GM19099 (cell line): Measurements from ENCODE around the gene RABL6.

Experiments used
- POLR2A ChIP-seq: IDR thresholded peaks from 3 replicates; pipeline ENCODE4 v1.6.1; 2011; ENCODE audit warnings: low read depth; ENCODE audit not compliant: insufficient read length; ENCODE audit errors: extremely low read depth

The RABL6 gene

DNA sequence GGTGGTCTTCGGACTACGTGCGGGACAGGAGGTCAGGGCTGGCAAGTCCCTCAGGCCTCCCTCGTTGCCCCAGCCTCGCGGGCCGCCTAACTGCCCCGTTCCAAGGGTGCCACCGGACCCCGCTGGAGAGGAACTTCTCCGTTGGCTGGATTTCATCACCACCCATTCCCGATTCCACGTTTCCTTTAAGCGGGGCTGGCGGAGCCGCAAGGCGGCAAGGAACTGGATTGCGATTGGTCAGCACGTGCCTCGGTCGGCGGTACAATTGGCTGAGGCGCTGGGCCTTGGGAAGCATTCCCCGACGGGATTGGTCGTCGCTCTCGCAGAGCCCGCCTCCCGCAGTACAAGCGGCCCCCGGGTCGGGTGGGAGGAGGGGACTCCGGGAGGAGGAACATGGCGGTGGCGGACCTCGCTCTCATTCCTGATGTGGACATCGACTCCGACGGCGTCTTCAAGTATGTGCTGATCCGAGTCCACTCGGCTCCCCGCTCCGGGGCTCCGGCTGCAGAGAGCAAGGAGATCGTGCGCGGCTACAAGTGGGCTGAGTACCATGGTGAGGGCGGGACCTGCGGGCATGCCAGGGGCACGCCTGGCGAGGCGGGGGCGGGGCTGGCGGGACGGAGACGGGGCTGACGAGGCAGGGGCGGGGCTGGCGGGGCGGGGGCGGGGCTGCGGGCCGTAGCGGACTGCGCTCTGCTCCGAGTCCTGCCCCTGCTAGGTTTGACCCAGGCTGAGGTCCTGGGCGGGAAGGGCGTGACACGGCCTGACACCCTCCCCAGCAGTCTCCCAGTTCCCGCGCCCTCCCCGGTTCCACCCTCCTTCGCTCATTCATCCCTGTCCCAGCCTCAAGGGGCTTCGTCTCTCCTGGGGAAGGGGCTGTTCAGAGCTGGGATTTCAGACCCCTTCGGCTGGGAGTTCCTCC lies 41.6 kb downstream of the RABL6 start, which contains the start of gene PHPT1:
TSS of gene PHPT1 (plus strand) at position 372 of the 922 bp plus-strand sequence. CDS start at position 394, 22 bp downstream.
- peak; percentile 95 for TF ChIP-seq POLR2A

DNA sequence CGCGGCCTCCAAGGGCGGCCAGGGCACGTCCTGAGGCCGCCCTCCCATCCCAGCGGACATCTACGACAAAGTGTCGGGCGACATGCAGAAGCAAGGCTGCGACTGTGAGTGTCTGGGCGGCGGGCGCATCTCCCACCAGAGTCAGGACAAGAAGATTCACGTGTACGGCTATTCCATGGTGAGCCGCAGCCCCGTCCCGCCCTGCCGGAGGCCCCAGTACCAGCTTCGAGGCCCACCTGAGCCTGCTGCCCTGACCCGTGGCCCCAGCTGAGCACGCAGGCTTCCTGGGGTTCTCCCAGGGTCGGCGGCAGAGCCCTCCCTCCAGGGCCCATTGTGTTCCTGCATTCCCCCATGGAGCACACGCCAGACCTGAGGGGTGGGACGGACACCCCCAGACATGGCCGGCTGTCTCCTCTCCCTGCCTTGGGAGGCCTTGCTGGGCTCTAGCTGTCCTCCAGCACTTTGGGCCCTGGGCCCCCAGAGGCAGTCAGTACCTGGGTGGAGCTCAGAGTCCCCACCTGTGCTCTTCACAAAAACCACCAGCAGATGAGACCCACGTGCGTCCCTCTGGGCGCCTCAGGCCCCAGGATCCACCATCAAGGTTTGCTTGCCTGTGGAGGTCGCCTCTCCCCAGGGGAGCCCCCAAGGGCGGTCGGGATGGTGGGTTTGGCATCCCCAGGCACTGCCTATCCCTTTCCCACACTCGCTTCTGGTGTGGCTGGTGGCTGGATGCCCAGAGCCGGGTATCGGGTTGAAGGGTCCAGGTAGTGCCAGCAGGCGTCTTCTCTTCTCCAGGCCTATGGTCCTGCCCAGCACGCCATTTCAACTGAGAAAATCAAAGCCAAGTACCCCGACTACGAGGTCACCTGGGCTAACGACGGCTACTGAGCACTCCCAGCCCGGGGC lies 42.5 kb downstream of the RABL6 start:
- TF ChIP-seq POLR2A = no peak

DNA sequence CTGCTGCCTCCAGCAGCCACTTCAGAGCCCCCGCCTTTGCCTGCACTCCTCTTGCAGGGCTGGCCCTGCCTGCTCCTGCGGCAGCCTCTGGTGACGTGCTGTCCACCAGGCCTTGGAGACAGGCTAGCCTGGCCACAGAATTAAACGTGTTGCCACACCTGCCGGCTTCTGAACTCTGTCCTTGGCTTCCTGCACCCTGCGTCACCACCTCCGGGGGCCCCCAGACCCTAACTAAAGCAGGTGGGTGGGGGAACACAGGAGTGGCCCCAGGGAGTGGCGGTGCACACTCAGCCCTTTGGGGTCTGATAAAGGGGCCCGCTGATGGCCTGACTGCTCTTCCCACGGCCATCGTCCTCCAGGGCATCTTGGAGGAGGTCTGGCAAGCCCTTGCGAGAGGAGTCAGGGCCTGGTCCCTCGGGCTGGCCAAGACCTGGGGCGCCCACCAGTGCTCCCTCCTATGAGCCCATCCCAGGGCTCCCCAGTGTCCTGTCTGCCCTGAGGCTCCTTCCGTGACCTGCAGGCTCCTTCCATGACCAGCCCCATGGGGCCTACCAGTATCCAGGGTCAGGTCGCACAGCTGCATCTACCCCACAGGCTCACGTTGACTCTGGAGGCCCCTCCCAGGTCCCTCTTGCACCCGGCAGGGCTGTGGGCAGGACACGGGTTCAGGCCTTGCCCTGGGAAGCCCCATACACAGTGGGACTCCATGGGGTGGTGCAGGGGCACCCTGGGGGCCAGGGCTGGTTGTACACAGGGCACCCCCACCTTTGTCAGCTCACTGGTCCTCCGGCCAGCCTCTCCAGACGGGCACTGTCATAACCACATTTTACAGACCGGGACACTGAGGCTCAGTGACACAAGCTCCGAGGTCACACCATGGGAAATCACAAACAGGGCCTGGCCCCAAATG lies 43.4 kb downstream of the RABL6 start:
- no peak for TF ChIP-seq POLR2A

DNA sequence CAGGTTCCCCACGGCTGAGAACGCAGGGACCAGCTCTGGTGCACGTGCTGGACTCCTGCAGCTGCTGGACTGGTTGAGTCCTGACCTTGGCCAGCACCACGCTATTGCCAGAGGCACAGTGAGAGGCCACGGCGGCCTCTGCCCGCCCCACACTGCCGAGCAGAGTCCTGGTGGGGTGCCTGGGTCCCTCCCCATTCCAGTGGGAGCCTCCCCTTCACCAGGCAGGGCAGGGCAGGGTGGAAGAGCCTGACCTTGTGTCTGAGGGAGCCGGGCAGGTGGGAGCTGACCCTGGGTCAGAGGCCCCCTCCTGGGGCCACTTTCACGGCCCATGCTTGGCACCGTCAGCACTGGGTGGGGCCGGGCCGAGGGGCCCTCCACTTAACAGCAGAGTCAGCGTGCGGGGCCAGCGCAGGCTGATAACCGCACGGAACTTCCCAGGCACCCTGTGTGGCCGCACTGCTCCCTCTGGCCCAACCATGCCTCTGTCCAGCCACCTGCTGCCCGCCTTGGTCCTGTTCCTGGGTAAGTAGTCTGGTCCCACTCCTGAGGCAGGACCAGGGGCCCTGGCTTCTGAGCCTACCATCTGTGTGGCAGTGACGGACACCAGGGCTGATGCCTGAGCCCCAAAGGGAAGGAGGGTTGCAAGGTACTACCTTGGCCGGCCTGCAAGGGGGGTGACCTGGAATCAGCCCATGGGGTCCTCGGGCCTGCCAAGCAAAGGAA lies 44.4 kb downstream of the RABL6 start, which contains the start of gene MAMDC4:
TSS of gene MAMDC4 (plus strand) at position 406 of the 723 bp plus-strand sequence. CDS start at position 477, 71 bp downstream.
- no peak for TF ChIP-seq POLR2A

DNA sequence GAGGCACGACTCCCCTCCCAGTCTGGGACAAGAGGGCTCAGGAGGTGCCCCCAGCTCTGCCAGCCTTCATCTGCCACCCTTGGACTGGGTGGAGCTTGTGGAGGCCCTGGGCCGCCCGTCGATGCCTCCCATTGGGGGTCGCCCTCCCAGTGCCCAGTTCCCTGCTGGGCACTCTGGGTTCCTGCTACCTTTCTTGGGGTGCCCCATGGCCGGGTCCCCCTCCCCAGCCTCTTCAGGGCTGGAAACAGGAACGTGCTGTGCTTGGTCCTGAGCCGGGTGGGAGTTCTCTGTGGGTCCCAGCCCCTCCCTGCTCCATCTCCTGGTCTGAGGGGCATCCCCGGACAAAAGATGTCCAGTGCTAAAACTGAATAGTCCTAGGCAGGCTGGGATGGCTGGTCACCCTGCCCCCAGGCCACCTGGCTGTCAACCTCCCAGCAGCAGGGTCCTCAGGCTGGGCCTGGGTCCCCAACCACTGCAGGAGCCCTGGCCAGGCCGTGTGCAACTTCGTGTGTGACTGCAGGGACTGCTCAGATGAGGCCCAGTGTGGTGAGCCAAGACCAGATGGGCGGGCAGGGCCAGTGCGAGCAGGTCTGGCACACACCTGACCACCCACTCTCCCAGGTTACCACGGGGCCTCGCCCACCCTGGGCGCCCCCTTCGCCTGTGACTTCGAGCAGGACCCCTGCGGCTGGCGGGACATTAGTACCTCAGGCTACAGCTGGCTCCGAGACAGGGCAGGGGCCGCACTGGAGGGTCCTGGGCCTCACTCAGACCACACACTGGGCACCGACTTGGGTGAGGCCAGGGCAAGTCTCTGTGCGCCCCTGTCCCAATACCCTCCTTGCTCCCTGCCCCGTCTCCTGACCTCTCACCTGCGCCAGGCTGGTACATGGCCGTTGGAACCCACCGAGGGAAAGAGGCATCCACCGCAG lies 45.2 kb downstream of the RABL6 start:
- TF ChIP-seq POLR2A = no peak

DNA sequence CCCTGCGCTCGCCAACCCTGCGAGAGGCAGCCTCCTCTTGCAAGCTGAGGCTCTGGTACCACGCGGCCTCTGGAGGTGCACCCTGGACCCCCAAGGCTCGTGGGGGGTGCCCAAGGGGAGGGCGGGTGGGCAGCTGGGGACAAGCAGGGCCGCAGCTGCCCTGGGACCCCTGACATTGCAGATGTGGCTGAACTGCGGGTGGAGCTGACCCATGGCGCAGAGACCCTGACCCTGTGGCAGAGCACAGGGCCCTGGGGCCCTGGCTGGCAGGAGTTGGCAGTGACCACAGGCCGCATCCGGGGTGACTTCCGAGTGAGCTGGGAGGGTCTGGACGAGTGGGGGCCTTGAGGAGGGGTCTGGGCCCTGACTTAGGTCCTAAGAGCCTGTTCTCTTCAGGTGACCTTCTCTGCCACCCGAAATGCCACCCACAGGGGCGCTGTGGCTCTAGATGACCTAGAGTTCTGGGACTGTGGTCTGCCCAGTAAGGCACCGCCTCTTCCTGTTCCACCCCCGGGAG lies 45.9 kb downstream of the RABL6 start:
- TF ChIP-seq POLR2A = no peak

DNA sequence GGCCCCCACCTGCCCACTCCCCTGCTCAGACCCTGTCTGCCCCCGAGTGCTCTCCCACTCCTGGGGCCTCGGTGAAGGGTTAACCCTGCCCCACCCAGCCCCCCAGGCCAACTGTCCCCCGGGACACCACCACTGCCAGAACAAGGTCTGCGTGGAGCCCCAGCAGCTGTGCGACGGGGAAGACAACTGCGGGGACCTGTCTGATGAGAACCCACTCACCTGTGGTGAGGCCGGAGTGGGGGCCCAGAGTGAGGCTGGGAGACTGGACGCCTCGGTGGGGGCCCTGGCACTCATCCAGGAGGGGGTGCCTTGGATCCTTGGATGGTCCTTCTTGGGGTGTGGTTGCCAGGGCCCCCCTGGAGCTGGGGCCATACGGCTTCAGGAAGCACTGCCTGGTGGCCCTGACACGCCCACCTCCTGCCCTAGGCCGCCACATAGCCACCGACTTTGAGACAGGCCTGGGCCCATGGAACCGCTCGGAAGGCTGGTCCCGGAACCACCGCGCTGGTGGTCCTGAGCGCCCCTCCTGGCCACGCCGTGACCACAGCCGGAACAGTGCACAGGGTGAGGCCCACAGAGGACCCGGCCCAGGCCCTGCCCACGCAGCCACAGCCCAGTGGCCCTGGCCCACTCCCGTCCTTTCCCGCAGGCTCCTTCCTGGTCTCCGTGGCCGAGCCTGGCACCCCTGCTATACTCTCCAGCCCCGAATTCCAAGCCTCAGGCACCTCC lies 46.5 kb downstream of the RABL6 start:
- no peak for TF ChIP-seq POLR2A

DNA sequence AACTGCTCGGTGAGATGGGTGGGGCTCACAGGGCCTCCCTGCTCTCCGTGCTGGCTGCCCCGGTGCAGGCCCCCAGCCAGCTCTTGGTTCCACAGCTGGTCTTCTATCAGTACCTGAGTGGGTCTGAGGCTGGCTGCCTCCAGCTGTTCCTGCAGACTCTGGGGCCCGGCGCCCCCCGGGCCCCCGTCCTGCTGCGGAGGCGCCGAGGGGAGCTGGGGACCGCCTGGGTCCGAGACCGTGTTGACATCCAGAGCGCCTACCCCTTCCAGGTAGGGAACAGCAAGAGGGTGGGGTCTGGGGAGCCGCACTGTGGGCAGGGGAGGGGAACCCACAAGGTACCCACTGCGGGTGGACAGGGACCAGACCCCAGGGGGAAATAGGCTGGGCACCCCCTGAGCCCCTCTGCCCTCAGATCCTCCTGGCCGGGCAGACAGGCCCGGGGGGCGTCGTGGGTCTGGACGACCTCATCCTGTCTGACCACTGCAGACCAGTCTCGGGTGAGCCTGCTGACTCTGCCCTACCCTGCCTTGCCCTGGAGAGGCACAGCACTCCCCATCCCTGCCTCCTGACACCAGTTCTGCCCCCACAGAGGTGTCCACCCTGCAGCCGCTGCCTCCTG lies 47.2 kb downstream of the RABL6 start:
- TF ChIP-seq POLR2A = no peak

DNA sequence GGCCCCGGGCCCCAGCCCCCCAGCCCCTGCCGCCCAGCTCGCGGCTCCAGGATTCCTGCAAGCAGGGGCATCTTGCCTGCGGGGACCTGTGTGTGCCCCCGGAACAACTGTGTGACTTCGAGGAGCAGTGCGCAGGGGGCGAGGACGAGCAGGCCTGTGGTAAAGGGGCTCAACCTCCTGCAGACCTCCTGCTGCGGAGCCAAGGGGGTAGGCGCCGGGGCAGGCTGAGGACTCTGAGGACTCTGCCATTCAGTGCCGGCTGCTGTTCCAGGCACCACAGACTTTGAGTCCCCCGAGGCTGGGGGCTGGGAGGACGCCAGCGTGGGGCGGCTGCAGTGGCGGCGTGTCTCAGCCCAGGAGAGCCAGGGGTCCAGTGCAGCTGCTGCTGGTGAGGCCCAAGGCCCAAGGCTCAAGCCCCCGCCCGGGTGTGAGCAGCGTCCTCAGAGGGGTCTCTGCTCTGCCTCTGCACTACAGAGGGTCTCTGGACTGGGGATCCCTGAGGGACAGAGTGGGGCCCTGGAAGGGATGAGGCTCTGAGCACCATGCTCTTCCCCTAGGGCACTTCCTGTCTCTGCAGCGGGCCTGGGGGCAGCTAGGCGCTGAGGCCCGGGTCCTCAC lies 47.8 kb downstream of the RABL6 start:
- no peak for TF ChIP-seq POLR2A

DNA sequence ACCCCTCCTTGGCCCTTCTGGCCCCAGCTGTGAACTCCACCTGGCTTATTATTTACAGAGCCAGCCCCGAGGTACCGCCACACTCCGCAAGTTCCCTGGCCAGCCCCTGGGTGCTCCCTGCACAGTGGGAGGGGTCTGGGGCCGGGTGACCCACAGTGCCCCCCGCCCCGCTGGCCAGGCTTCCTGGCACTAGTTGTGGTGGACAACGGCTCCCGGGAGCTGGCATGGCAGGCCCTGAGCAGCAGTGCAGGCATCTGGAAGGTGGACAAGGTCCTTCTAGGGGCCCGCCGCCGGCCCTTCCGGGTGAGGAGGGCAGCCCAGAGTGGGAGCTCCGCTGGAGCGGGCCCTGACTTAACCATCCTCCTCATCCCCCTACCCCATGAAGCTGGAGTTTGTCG lies 48.3 kb downstream of the RABL6 start:
- no peak for TF ChIP-seq POLR2A

DNA sequence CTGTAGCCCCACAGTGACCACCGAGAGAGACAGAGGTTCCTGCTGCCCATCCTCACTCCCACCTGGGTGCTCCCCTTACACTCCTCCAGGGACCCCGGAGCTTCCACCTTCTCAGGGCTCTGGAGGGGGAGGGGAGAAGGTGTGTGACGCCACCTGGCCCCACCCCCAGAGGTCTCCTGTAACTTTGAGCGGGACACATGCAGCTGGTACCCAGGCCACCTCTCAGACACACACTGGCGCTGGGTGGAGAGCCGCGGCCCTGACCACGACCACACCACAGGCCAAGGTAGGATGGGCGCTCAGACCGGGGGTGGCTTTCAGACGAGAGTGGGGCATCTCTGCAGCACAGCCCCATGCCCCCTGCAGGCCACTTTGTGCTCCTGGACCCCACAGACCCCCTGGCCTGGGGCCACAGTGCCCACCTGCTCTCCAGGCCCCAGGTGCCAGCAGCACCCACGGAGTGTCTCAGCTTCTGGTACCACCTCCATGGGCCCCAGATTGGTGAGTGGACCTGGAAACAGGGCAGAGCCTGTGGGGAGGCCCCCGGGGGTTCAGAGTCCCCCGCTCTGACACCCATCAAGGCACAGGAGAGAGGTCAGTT lies 48.9 kb downstream of the RABL6 start:
- no peak for TF ChIP-seq POLR2A
